GM21515 (cell line): Measurements from ENCODE around the gene AOC2.
"Not testable (repeated sequence)": the region's sequence is repeated elsewhere in the genome, so short reads cannot be mapped to it uniquely, and the experiment has no call there.

Experiments used
- ATAC-seq: cut with Tn5 transposase; IDR thresholded peaks from one replicate; pipeline ENCODE4 v1.9.1; 2021; ENCODE audit not compliant: unreplicated experiment

AOC2 gene

GRCh38 chr17:42853597-42853967 lies 9.2 kb downstream of the AOC2 start:
- no peak for ATAC-seq

- no peak for ATAC-seq
Observed at GRCh38 chr17:42853968-42854790, 9.8 kb downstream of the AOC2 start.

GRCh38 chr17:42855048-42855596 lies 10.7 kb downstream of the AOC2 start:
- no peak for ATAC-seq

- not testable (repeated sequence) for ATAC-seq
Observed at GRCh38 chr17:42856093-42856492, 11.7 kb downstream of the AOC2 start.

GRCh38 chr17:42856516-42856915 lies 12.1 kb downstream of the AOC2 start:
- not testable (repeated sequence) for ATAC-seq

- ATAC-seq: no peak
Observed at GRCh38 chr17:42857389-42857788, 13.0 kb downstream of the AOC2 start.

- ATAC-seq: no peak
Observed at GRCh38 chr17:42865638-42866094, 21.3 kb downstream of the AOC2 start.

GRCh38 chr17:42866216-42866615 lies 21.8 kb downstream of the AOC2 start:
- no peak for ATAC-seq

GRCh38 chr17:42866631-42867575 lies 22.5 kb downstream of the AOC2 start:
- no peak for ATAC-seq

- ATAC-seq: not testable (repeated sequence)
Observed at GRCh38 chr17:42867694-42868261, 23.4 kb downstream of the AOC2 start.

- ATAC-seq: no peak
Observed at GRCh38 chr17:42868338-42868737, 24.0 kb downstream of the AOC2 start.

GRCh38 chr17:42871647-42872046 lies 27.3 kb downstream of the AOC2 start:
- no peak for ATAC-seq

- ATAC-seq: no peak
Observed at GRCh38 chr17:42872251-42872965, 28.0 kb downstream of the AOC2 start.

GRCh38 chr17:42873315-42873714 lies 28.9 kb downstream of the AOC2 start:
- no peak for ATAC-seq

GRCh38 chr17:42873932-42874695 lies 29.7 kb downstream of the AOC2 start:
- not testable (repeated sequence) for ATAC-seq

GRCh38 chr17:42877037-42877436 lies 32.7 kb downstream of the AOC2 start:
- ATAC-seq: no peak

GRCh38 chr17:42878123-42878880 lies 33.9 kb downstream of the AOC2 start:
- ATAC-seq: no peak

- no peak for ATAC-seq
Observed at GRCh38 chr17:42878924-42879595, 34.7 kb downstream of the AOC2 start.
